ENCODE results near the gene C13orf46. TPM values are rescaled to one million over a fixed set of nuclear protein-coding genes. Genes with fewer than 3 reads are reported as not detected.

C13orf46 gene
- total RNA-seq, 2 donors from 2014 or later, result 0.61 to 3.6 TPM

DNA sequence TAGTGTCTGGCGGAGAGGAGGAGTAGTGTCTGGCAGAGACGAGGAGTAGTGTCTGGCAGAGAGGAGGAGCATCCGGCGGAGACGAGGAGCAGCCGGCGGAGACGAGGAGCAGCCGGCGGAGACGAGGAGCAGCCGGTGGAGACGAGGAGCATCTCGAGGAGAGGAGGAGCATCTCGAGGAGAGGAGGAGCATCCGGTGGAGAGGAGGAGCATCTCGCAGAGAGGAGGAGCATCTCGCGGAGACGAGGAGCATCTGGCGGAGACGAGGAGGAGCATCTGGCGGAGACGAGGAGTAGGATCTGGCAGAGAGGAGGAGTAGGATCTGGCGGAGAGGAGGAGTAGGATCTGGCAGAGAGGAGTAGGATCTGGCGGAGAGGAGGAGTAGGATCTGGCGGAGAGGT is 18.2 kb downstream of the C13orf46 start:
- Mint-ChIP-seq H3K9me3 (peaks cover 10 to 34% of the 10 kb centered on the region in 2 donors), H3K27ac (peak overlapping the region; percentile 79 to 83), H3K36me3 (peaks cover 40 to 49% of the 10 kb centered on the region in 2 donors)
- DNase-seq (ENCODE audit: low spot score in 2 of 2) (no peak), ATAC-seq (no peak)

DNA sequence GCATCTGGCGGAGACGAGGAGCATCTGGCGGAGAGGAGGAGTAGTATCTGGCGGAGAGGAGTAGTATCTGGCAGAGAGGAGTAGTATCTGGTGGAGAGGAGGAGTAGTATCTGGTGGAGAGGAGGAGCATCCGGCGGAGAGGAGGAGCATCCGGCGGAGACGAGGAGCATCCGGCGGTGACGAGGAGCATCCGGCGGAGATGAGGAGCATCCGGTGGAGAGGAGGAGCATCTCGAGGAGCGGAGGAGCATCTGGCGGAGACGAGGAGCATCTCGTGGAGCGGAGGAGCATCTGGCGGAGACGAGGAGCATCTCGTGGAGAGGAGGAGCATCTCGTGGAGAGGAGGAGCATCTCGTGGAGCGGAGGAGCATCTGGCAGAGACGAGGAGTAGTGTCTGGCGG is 18.6 kb downstream of the C13orf46 start:
- ATAC-seq (no peak), DNase-seq (ENCODE audit: low spot score in 2 of 2) (no peak)
- Mint-ChIP-seq H3K27ac (peak overlapping the region; percentile 79 to 83), H3K36me3 (peaks cover 36 to 44% of the 10 kb centered on the region in 2 donors), H3K9me3 (peaks cover 10 to 31% of the 10 kb centered on the region in 2 donors)

DNA sequence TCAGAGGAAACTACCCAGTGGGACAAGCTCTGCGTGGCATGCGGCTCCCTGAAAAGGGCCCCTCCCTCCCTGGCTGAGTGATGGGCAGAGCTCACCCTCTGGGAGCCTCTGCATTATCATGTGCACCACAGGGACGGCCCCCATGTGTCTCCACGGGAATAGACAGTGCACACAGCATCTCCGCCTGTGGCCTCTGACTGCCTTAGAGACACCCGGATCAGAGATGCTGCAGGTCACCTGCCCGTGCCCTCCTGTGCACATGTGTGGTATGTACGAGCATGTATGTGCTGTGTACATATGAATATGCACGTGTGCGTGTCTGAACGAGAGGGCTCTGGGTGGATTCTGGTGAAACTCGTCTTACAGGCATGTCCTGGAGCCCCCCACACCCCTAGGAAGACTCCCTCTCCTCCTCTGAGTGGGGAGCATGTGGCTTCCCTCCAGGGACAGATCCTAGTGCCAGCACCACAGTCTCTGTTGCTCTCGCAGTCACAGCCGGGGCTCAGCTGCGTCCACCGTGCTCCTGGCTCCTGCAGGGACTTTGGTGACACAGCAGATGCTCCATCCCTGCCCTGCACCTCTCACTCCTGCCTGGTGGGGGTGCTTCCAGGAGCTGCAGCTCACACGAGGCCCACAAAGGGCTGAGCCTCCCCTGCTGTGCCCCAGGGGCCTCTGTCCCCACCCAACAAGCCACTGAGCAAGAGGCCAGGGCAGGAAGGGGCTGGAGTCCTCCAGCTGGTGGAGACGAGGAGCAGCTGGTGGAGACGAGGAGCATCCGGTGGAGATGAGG is 19.6 kb downstream of the C13orf46 start:
- Mint-ChIP-seq H3K9me3 (peaks cover 8 to 25% of the 10 kb centered on the region in 2 donors), H3K27ac (peak overlapping the region in 1 of 2 donors; percentile 79), H3K36me3 (peaks cover 30 to 36% of the 10 kb centered on the region in 2 donors)
- ATAC-seq, result no peak
- no peak for DNase-seq (ENCODE audit: low spot score in 2 of 2)

DNA sequence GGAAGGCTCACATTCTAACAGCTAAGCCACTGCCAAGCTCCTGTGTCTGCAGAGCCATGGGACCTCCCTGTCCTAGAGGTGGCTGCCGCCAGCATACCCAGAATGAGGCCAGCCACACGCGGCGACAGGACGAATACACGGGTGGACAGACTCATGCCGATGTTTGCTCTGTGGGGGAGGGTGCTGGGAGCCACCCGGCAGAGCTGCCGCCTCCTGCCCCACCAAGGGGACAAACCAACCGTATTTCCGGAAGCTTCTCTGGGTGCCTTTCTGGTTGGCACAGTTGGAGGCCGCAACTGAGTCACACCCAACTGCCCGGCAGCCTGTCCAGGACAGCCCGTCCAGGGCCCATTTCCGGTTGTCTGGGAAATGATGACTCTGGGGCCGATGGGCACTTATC is 20.3 kb downstream of the C13orf46 start:
- Mint-ChIP-seq H3K36me3 (peaks cover 25 to 29% of the 10 kb centered on the region in 2 donors), H3K9me3 (peaks cover 4 to 20% of the 10 kb centered on the region in 2 donors), H3K27ac (no peak overlapping the region)
- ATAC-seq (no peak), DNase-seq (ENCODE audit: low spot score in 2 of 2) (no peak)

DNA sequence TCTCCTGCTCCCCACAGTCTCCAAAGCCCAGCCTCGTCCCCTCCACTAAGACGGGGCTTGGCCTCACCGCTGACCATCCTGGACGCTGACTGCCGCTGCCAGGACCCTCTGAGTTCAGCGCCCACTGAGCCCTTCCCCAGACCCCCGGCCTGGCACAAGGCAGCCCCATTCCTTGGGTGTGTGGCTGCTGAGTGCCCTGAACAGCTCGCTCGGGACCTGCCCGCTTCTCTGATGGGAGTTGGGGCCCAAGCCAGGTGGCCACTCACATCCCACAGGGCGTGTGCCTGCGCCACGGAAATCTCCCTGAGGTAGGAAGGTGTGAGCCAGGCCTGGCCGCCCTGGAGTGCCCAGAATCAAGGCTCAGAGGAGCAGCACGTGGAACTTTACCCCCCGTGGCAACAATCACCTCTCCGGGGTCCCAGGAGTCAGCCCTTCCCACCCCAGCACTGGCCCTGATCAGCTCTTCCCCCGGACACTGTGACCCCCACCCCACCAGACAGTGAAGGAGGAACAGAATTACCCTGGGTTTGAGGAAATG is 20.8 kb downstream of the C13orf46 start:
- ATAC-seq (no peak), DNase-seq (ENCODE audit: low spot score in 2 of 2) (no peak)
- Mint-ChIP-seq H3K36me3 (peaks cover 24 to 25% of the 10 kb centered on the region in 2 donors), H3K27ac (peak overlapping the region in 1 of 2 donors; percentile 51), H3K9me3 (peaks cover 4 to 15% of the 10 kb centered on the region in 2 donors)

DNA sequence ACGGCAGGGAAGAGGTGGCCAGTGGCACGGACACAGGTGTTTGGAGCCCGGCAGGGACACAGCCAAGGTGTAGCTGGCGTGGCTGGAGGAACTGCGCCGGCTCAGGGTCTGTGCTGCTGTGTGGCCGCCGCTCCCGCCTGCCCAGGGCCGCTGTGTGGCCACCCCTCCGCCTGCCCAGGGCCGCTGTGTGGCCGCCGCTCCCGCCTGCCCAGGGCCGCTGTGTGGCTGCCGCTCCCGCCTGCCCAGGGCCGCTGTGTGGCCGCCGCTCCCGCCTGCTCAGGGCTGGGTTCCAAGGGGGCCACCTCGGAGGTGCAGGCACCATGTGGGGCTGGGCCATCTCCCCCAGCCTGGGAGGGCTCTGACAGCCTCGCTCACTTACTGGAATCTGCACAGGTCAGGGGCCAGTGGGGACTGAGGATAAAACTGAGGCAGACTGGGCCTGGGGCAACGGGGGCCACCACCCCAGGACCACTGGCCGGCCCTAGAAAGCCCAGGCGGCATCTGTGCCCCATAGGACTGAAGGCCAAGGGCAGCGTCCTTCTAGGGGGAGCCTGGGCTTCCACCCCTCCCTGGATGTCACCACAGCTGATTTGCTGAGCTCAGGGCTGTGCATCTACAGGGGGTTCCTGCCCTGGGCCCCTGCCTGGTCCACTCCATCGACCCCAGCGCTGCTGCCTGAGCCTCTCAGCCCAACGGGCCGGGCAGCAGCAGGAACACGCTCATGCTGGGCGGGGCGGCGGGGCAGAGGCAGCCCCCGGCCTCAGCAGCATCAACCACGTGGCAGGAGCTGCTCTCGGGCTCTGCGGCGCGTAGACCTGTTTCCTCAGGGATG is 21.5 kb downstream of the C13orf46 start:
- Mint-ChIP-seq H3K36me3 (peaks cover 19 to 25% of the 10 kb centered on the region in 2 donors), H3K9me3 (peaks cover 4 to 14% of the 10 kb centered on the region in 2 donors), H3K27ac (no peak overlapping the region)
- no peak for DNase-seq (ENCODE audit: low spot score in 2 of 2)
- no peak for ATAC-seq

DNA sequence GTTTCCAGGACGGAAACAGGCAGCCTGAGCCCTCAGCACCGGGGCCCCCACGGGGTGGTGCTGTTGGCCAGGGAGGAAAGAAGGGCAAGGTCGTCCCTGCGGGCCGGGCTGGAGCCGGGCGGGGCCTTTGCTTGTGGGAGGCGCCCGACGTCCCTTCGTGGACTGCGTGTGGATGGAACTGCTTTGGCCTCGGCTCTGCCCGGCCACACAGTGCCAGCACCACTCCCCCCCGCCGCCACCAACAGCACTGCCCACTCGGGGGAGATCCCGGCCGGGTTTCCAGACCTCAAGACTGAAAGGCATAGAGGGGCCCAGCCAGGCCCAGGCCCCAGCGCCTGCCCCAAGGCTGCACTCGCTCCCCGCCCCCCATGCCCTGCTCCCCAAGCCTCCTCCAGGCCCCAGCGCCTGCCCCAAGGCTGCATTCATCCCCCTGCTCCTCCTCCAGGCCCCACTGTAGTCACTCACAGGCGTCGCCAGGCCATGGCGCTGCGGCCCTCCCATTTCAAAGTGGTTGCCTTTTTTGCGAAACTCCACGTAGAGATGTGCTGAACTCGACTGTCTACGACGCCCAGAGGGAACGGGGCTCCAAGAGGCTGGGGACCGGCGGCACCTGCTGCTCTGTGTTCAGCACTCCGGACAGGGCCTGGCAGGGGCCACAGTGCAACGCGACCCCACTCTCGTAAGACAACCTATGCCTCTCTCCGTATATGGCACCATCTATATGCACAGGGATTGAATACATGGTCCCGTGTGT is 22.5 kb downstream of the C13orf46 start:
- H3K27ac Mint-ChIP-seq, result no peak overlapping the region
- peaks cover 4 to 14% of the 10 kb centered on the region in 2 donors for H3K9me3 Mint-ChIP-seq
- H3K36me3 Mint-ChIP-seq, result peaks cover 19 to 21% of the 10 kb centered on the region in 2 donors
- peak in 1 of 2 donors; percentile 65 for DNase-seq (ENCODE audit: low spot score in 2 of 2)
- ATAC-seq, result peak; percentile 79 to 94

DNA sequence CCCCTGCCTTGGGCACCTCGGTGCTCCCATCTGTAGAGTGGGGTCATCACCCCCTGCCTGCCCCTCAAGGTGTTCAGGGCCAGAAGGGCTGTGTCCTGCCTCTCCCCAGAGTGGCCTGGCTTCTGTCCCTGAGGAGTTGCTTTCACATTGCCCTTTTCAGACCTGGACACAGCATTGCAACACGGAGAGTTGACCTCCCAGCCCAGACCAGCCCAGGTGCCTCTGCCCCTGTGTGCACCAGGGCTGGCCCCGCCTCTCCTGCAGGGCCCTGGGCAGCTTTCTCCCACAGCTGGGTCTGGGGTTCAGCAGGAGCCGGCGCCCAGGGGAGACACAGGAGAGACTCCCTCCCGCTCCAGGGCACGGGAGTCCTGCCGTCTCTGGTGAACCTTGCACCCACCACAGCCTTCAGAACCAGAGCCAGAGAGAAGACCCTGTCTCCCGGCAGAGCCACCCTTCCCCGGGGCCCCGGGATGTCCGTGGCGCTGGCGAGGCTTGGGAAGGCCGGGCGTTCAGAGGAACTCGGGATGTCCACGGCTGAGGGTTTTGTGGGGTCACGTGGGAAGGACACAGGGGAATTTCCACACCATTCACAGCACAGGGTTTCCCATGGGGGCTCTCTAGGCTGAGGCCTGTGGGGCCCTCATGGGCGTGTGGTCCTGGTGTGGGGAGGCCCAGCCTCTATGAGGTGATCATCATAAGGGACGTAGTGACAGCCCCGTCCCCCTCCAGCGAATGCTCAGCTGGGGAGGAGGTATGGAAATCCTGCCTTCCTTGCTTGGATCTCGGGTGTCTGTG is 23.2 kb downstream of the C13orf46 start:
- ATAC-seq (peak; percentile 32 to 42), DNase-seq (ENCODE audit: low spot score in 2 of 2) (no peak)
- Mint-ChIP-seq H3K27ac (no peak overlapping the region), H3K9me3 (peaks cover 0 to 8% of the 10 kb centered on the region in 2 donors), H3K36me3 (peaks cover 13% of the 10 kb centered on the region in 2 donors)

DNA sequence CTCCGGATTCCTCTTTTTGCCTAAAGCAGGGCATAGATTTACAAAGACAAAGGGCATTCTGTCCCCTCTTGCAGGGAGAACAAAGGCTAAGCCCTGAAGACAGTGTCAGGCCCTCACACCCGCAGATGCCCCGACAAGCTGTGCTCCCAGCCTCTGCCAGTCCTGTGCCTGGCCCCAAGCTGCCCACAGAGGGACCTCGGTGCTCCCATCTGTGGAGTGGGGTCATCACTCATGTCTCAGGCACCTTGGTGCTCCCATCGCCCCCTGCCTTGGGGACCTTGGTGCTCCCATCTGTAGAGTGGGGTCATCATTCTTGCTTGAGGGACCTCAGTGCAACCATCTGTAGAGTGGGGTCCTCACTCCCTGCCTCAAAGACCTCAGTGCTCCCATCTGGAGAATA is 24.3 kb downstream of the C13orf46 start:
- Mint-ChIP-seq H3K27ac (no peak overlapping the region), H3K9me3 (no peaks in the 10 kb centered on the region), H3K36me3 (peaks cover 2% of the 10 kb centered on the region in 2 donors)
- ATAC-seq (no peak), DNase-seq (ENCODE audit: low spot score in 2 of 2) (no peak)

DNA sequence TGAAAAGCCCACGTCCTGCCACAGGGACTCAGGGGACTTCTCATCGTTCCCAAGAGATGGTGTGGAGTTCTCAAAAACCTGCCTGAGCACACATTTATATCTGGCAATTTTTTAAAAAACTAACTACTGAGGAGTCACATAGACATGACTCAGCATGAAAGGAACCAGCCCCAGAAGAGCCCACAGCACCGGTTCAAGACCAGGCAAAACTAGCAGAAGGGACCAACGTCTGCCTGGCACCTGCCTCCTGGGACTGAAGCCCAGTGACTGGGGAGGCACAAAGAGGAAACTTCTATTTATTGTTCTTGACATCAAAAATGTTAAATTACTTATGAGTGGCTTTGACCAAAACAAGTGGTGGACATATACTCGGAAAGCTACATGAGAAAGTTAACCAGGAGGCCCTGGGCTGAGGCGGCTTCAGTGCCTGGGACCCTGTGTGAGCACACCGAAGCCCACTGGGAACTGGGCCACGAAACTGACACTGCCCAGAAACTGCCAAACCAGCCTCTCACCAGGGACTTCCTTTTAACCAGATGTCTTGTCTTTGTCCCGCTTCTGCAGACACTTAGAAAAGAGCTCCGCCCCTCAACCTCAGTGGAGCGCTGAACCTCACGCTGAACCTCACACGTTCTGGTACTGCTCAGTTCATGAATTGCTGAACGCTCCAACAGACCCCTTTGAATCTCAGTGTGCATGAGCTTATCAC is 25.7 kb downstream of the C13orf46 start:
- no peaks in the 10 kb centered on the region for H3K36me3 Mint-ChIP-seq

DNA sequence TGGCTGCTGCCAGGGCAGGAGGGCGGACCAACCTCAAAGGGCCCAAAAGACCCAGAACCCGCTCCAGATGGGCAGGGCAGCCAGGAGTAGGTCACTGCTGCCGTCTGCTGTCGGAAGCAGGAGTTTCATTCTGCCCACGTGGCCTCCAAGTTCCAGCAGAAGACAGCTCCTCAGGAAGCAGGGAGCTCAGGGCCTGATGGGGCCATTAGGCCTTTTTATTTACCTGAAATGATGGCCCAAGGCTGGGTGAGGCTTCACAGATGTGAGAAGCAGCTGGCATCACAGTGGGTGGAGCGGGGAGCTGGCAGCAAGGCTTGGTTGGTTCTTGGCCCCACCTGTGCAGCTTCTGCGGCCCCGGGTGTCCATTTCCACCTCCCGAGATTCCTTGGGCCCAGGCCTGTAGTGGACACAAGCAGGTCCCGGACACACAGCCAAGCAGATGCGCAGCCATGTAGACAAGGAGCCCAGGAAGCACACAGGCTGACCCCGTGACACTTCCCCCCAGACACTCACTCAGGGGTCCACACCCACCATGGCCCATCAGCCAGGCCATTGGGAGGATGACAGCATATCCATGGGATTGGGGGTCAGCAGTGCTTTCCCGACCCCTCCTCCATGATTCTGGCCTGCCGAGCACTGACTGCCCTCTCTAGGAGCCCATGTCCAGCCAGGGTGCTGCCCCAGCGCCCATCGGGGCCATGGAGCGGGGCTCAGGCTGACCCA is 26.4 kb downstream of the C13orf46 start:
- Mint-ChIP-seq H3K9me3 (no peaks in the 10 kb centered on the region), H3K27ac (peak overlapping the region; percentile 34 to 74), H3K36me3 (no peaks in the 10 kb centered on the region)

More for the DNA sequence above, 25.7 kb downstream of the C13orf46 start:
- Mint-ChIP-seq H3K27ac (peak overlapping the region in 1 of 2 donors; percentile 34), H3K9me3 (no peaks in the 10 kb centered on the region)
- no peak for ATAC-seq
- DNase-seq (ENCODE audit: low spot score in 2 of 2), result no peak

DNA sequence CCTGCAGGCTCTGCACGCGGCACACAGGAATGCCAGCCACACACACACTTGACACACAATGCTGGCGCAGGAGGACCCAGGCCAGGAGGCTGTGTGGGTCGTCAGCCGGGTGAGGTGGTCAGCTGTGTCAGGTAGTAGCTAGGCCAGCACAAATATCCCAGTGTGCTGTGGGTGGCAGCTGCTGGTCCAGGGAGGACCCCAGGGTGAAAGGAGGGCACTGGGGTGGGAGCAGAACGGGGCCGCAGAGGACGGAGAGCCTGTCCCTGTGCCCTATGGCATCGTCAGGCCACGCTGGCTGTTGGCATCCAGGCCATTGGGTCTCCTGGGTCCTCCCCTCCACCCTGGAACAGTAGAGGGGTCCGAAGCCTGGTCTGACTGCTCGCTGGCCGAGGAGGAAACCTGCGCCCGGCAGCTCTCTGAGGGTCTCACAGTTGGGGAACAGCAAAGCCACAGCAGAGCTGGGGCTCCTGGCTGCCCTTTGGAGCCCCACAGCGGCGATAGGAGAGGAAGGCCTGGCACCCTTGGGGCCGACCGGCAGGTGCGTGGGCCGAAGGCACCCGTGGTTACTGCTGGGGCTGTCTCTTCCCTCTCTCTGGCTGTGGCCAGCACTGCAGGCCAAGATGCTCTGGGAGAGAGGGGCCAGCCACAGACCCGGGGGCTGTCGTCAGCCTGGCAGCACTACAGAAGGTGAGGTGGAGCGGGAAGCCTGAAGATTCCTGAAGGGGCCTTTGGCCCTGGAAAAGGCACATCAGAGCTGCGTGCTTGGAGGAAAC is 27.3 kb downstream of the C13orf46 start:
- no peaks in the 10 kb centered on the region for H3K36me3 Mint-ChIP-seq
- DNase-seq (ENCODE audit: low spot score in 2 of 2), result no peak
- ATAC-seq, result no peak
- H3K27ac Mint-ChIP-seq, result peak overlapping the region in 1 of 2 donors; percentile 74
- no peaks in the 10 kb centered on the region for H3K9me3 Mint-ChIP-seq

More for the DNA sequence above, 26.4 kb downstream of the C13orf46 start:
- no peak for ATAC-seq
- DNase-seq (ENCODE audit: low spot score in 2 of 2), result no peak

DNA sequence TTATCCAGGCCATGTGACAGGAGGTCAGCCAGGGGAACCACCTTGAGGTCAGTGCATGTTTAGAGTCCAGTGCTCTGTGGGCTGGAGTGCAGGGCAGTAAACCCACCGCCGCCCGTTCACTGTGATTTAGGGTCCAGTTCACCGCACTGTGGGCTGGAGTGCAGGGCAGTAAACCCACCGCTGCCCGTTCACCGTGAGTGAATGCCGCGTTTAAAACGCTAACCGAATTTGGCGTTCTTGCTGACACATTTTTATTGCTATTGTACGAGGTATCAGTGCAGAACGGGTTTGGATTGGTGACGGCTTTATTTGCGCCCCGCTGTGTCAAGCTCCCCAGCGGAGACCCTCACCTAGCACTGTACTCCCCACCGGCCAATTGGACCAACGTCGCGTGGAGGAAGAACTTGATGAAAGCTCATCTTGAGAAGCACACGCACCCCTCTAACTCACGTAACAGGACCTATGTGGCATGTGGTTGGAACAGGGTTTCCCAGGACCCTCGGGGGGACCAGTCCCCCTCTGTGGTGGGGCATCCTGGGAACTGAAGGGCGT is 27.9 kb downstream of the C13orf46 start:
- DNase-seq (ENCODE audit: low spot score in 2 of 2) (no peak), ATAC-seq (no peak)
- Mint-ChIP-seq H3K9me3 (no peaks in the 10 kb centered on the region), H3K36me3 (no peaks in the 10 kb centered on the region), H3K27ac (no peak overlapping the region)

Measured in activated naive CD4-positive, alpha-beta T cell treated with anti-CD3 and anti-CD28 coated beads, Interleukin-2, amount 50 U/mL, for 72 hours (primary cell).